Renal cortex interstitium (tissue), 15 donors: Measurements from ENCODE around the gene UGDH. TPM values are rescaled to one million over a fixed set of nuclear protein-coding genes. Genes with fewer than 3 reads are reported as not detected.
"Not testable (repeated sequence)": the region's sequence is repeated elsewhere in the genome, so short reads cannot be mapped to it uniquely, and the experiment has no call there.

ENCODE experiments used
- DNase-seq, 11 donors: peaks; one replicate each; pipeline ENCODE4 v3.0.0-alpha.2; 2013; ENCODE audit warnings: low read depth in 9 of 11, low spot score in 4 of 11; ENCODE audit errors: extremely low read depth in 1 of 11
- long read RNA-seq, 16 experiments: transcript quantifications; one replicate each; lab custom pipeline, GENCODE V29; 2026
- polyA plus RNA-seq, 3 donors: library from polyadenylated mRNA; unstranded; fragments of 120-200 nt; gene quantifications; one replicate each; pipeline ENCODE4 v1.2.1, GENCODE V29; 2013; ENCODE audit not compliant: insufficient read length in 3 of 3

The UGDH gene
- polyA plus RNA-seq, result 100 to 1,000 TPM in 1 of 3 donors, 10 to 100 TPM in 2; 94.8 to 123 (median 96.3) TPM
- long read RNA-seq, donor 1, transcript UGDH-201 (12 exons, 3,216 nt), result major isoform, 5 of 18 reads
- long read RNA-seq, donor 1, partial matches to known transcripts, result 0 of 18 reads
- long read RNA-seq, donor 1, other reads (novel, unspliced or antisense), result 13 of 18 reads
- long read RNA-seq, donor 2, transcript UGDH-201 (12 exons, 3,216 nt), result major isoform, 11 of 21 reads
- long read RNA-seq, donor 2, partial matches to known transcripts, result 0 of 21 reads
- long read RNA-seq, donor 2, other reads (novel, unspliced or antisense), result 10 of 21 reads
- long read RNA-seq, donor 3, transcript UGDH-201 (12 exons, 3,216 nt), result major isoform, 14 of 15 reads
- long read RNA-seq, donor 3, partial matches to known transcripts, result 0 of 15 reads
- long read RNA-seq, donor 3, other reads (novel, unspliced or antisense), result 0 of 15 reads
- long read RNA-seq, donor 4, transcript UGDH-201 (12 exons, 3,216 nt), result major isoform, 15 of 21 reads
- long read RNA-seq, donor 4, partial matches to known transcripts, result 6 of 21 reads
- long read RNA-seq, donor 4, other reads (novel, unspliced or antisense), result 0 of 21 reads
- long read RNA-seq, donor 5, result 0 reads
- long read RNA-seq, donor 6, transcript UGDH-201 (12 exons, 3,216 nt), result major isoform, 16 of 17 reads
- long read RNA-seq, donor 6, partial matches to known transcripts, result 0 of 17 reads
- long read RNA-seq, donor 6, other reads (novel, unspliced or antisense), result 0 of 17 reads
- long read RNA-seq, donor 7, transcript UGDH-201 (12 exons, 3,216 nt), result major isoform, 20 of 34 reads
- long read RNA-seq, donor 7, partial matches to known transcripts, result 14 of 34 reads
- long read RNA-seq, donor 7, other reads (novel, unspliced or antisense), result 0 of 34 reads
- long read RNA-seq, donor 8, result 0 reads
- long read RNA-seq, donor 9, transcript UGDH-201 (12 exons, 3,216 nt), result major isoform, 5 of 82 reads
- long read RNA-seq, donor 9, partial matches to known transcripts, result 76 of 82 reads
- long read RNA-seq, donor 9, other reads (novel, unspliced or antisense), result 0 of 82 reads
- long read RNA-seq, donor 10, transcript UGDH-201 (12 exons, 3,216 nt), result major isoform, 12 of 26 reads
- long read RNA-seq, donor 10, partial matches to known transcripts, result 14 of 26 reads
- long read RNA-seq, donor 10, other reads (novel, unspliced or antisense), result 0 of 26 reads
- long read RNA-seq, donor 11, transcript UGDH-201 (12 exons, 3,216 nt), result major isoform, 5 of 65 reads
- long read RNA-seq, donor 11, partial matches to known transcripts, result 59 of 65 reads
- long read RNA-seq, donor 11, other reads (novel, unspliced or antisense), result 0 of 65 reads
- long read RNA-seq, donor 12, partial matches to known transcripts, result 0 of 4 reads
- long read RNA-seq, donor 12, other reads (novel, unspliced or antisense), result 0 of 4 reads
- long read RNA-seq, donor 13, result 0 reads
- long read RNA-seq, donor 14, transcript UGDH-201 (12 exons, 3,216 nt), result major isoform, 14 of 113 reads
- long read RNA-seq, donor 14, partial matches to known transcripts, result 99 of 113 reads
- long read RNA-seq, donor 14, other reads (novel, unspliced or antisense), result 0 of 113 reads
- long read RNA-seq, donor 15, partial matches to known transcripts, result 0 of 4 reads
- long read RNA-seq, donor 15, other reads (novel, unspliced or antisense), result 0 of 4 reads
- long read RNA-seq, donor 16, transcript UGDH-201 (12 exons, 3,216 nt), result major isoform, 27 of 27 reads
- long read RNA-seq, donor 16, partial matches to known transcripts, result 0 of 27 reads
- long read RNA-seq, donor 16, other reads (novel, unspliced or antisense), result 0 of 27 reads

- peak; percentile 93 to 98 (median 97) for DNase-seq
Measured at GRCh38 chr4:39527296-39528060, at the start of gene UGDH. Gene UGDH (minus strand): TSS chr4:39527439. CDS start chr4:39521512, 5,927 bp downstream.

DNA sequence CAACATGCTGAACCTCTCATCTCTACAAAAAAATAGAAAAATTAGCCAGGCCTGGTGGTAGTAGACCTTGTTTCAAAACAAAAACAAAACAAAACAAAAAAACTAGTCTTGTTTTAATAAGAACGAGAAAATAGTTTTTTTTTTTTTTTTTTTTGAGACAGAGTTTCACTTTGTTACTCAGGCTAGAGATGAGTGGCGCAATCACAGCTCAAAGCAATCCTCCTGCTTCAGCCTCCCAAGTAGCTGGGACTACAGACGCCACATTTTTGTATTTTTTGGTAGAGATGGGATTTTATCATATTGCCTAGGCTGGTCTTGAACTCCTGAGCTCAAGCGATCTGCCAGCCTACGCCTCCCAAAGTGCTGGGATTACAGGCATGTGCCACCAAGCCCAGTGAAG is 47.7 kb upstream of the UGDH start:
- no peak for DNase-seq

DNA sequence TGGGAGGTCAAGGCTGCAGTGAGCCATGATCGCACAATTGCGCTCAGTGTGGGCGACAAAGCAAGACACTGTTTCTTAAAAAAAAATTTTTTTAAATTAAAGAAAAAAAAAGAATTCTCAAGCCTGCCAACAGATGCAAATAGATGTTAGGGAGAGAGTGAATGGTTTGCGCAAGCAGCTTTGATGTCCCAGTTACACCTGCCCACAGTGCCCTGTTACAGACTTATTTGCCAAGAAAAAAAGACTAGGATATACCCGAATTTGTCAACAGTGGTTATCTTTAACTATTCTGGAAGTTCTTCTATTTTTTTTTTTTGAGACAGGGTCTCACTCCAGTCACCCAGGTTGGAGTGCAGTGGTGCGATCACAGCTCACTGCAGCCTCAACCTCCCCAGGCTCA is 44.3 kb upstream of the UGDH start:
- DNase-seq, result no peak

DNA sequence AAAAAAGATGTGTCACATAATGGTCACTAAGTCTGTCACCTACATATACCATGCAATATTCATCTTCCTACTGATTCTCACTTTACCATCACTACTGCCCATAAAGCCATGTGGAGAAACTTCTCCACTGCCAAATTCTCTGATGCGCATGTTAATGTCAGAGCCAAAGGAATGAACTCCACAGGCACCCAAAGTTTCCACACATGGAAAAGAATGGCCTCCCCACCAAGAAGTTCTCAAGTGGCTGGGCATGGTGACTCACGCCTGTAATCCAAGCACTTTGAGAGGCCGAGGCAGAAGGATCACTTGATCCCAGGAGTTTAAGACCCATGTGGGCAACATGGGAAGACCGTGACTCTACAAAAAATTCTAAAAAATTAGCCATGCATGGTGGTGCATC is 43.8 kb upstream of the UGDH start:
- DNase-seq, result no peak

DNA sequence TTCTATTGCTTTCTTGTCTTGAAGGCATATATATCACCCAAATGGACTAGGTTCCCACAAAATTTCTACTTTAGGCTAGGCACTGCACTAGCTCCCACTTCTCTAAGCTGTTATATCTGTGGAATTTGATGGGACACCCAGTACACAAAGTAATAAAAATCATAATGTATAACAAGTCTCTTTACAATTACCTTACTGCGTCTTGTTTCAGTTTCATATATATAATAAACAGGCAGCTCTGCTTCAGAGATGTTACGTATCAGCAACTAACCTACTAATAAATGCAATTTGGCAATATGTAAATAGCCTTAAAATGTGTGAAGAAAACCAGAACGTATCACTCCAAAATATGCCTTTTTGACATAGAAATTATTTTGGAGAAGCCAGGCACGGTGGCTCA is 42.0 kb upstream of the UGDH start:
- no peak for DNase-seq

- DNase-seq, result no peak
Measured at GRCh38 chr4:39568805-39569204, 41.6 kb upstream of the UGDH start.

DNA sequence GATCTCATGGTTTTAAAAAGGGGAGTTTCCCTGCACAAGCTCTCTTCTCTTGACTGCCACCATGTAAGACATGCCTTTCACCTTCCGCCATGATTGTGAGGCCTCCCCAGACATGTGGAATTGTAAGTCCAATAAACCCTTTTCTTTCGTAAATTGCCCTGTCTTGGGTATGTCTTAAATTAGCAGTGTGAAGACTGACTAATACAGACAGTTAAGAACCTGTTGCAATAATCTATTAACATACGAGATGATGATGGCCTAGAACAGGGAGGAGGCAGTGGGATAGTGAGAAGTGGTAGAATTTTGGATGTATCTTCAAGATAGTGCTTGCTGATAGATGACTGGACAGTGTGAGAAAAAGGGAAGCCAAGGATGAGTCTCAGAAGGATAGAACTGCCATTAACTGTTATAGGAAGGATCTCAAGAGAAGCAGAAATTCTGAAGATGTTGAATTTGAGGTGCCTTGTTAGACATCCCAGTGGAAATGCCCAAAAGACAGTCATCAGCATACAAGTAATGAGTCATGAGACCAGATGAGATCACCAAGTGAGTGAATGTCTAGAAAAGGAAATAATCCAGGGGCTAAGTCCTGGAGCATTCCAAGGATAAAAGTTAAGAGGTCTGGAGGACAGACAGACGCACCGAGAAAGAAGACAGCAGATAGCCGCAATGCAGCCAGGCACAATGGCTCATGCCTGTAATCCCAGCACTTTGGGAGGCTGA is 38.8 kb upstream of the UGDH start:
- no peak for DNase-seq

- DNase-seq, result no peak
Measured at GRCh38 chr4:39563346-39563847, 36.2 kb upstream of the UGDH start.

DNA sequence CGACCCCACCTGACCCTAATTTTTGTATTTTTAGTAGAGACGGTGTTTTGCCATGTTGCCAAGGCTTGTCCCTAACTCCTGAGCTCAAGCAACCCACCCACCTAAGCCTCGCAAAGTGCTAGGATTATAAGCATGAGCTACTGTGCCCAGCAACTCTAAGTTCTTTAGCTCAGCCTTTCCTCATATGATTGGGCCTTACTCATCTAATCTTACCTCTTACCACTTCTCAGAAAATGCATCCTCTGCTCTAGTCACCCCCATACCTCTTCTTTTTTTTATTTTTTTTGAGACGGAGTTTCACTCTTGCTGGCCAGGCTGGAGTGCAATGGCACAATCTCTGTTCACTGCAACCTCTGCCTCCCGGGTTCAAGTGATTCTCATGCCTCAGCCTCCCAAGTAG is 35.6 kb upstream of the UGDH start:
- no peak for DNase-seq

DNA sequence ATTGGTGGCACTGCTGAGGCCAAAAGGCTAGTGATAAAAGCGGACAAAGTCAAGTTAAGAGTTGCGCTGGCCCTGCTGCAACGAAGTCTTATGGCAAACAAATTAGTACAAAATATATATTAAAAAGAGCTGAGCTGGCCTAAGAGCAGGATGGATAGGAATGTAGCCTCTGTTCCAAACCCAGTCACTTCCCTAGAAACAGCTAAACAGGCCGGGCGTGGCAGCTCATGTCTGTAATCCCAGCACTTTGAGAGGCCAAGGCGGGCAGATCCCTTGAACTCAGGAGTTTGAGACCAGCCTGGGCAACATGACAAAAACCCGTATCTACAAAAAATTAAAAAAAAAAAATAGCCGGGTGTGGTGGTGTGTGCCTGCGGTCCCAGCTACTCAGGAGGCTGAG is 32.4 kb upstream of the UGDH start:
- DNase-seq, result no peak

DNA sequence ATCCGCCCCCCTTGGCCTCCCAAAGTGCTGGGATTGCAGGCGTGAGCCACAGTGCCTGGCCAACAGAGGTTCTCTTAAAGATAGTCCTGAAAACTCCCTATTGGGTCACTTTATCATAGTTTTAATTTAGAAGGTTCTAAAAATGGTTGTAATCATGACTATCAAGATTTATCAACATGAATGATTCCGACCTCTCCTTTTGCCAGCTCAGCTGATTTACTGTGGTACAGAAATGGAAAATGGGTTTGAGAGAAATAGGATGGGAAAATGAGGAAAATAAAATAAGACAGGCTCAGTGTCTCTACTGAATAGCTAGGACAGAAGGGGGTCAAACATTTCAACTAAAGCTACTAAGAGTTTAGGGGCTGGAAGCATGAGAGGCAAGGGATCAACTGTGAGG is 28.2 kb upstream of the UGDH start:
- no peak for DNase-seq

DNA sequence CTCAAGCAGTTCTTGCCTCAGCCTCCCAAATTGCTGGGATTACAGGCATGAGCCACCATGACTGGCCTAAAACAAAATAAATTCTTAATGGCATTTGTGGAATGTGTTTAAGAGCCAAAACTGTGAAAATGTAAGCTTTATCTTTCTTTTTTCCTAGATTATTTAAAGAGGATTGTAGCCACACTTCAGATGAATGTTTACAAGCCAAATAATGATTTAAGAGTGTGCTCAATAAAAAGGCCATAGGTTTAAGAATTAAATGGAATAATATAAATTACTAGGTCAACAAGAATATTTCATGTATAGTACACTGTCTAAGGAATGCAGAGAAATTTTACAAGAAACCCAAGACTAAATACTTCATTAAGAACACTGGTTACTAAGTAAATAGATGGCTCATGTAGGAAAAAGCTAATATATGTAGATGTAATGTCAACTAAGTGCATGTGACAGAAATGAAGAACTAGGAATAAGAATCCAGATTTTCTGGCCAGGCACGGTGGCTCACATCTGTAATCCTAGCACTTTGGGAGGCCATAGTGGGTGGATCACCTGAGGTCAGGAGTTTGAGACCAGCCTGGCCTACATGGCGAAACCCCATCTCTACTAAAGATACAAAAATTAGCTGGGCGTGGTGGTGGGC is 21.3 kb upstream of the UGDH start:
- DNase-seq, result no peak

- no peak for DNase-seq
Measured at GRCh38 chr4:39544580-39545315, 17.5 kb upstream of the UGDH start.

DNA sequence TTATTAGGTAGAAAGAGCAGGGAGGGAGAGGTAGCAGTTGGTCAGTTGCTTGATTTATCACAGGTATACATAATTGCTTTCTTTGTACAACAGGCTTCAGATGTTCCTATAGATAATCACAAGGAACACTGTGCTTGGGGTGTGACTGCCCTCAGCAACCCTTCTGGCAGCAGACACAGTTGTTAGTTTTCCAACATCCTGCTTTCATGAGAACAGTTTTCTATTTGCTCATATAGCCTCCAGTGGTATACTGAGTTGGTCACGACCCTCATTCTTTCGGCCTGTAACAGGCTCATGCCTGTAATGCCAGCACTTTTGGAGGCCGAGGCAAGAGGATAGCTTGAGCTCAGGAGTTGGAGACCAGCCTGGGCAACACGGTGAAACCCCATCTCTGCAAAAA is 16.8 kb upstream of the UGDH start:
- not testable (repeated sequence) for DNase-seq

- DNase-seq, result no peak
Measured at GRCh38 chr4:39543034-39543433, 15.8 kb upstream of the UGDH start.

DNA sequence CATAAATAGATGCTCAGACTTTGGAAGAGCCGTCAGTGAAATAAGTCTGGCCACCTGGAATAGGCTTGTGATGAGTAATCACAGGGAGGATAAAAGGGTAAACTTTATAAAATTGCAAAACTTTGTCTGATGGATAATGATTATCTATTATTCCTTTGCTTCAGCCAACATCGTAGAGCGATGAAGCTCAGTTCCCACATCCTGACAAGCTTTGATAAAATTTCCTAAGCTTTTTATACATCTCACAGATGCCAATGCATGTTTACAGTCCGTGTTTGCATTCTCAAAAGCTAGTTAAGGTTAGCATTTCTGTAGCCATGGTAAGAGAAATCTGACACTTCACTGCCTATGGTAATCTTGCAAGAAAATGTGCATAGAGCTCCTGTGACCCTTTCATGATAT is 15.4 kb upstream of the UGDH start:
- DNase-seq, result no peak
